Transverse colon (tissue), 4 donors: Measurements from ENCODE around the gene KRI1. TPM values are rescaled to one million over a fixed set of nuclear protein-coding genes. Genes with fewer than 3 reads are reported as not detected.

Experiments used
- DNase-seq: peaks from one replicate; pipeline ENCODE4 v3.0.0-alpha.2; 2019
- H3K27ac ChIP-seq, 4 donors: fragments of 200-600 bp; sonication (generic); 2 replicates each; pipeline ENCODE4 v1.5.1; 2016 to 2018; ENCODE audit warnings: inconsistent platforms in 4 of 4
- H3K27me3 ChIP-seq: fragments of 200-600 bp; sonication (generic); 2 replicates; pipeline ENCODE4 v1.5.1; 2017; ENCODE audit warnings: inconsistent platforms
- H3K36me3 ChIP-seq, 4 donors: fragments of 200-600 bp; sonication (generic); 2 replicates each; pipeline ENCODE4 v1.5.1; 2017 to 2019; ENCODE audit warnings: inconsistent platforms in 4 of 4
- H3K4me1 ChIP-seq, 4 donors: fragments of 200-600 bp; sonication (generic); 2 replicates each; pipeline ENCODE4 v1.5.1; 2017 to 2020; ENCODE audit warnings: inconsistent platforms in 4 of 4
- H3K4me3 ChIP-seq, 4 donors: fragments of 200-600 bp; sonication (generic); 1 replicate in 1 of 4; 2 replicates in 3 of 4; pipeline versions ENCODE4 v1.5.1 to v1.6.1; 2017 to 2019; ENCODE audit warnings: inconsistent platforms in 4 of 4
- H3K9me3 ChIP-seq, 2 donors: fragments of 200-600 bp; sonication (generic); 2 replicates each; pipeline ENCODE4 v1.5.1; 2017 to 2019; ENCODE audit warnings: inconsistent platforms in 2 of 2
- CTCF ChIP-seq, 5 experiments: fragments of 200-600 bp in 3 of 5; fragments of 450-650 bp in 2 of 5; sonication (generic) in 3 of 5; IDR thresholded peaks; 1 replicate in 2 of 5; 2 replicates in 3 of 5; pipeline ENCODE4 v1.5.1; 2016 to 2017; ENCODE audit warnings: antibody characterized with exemption in 5 of 5, inconsistent platforms in 3 of 5, mild to moderate bottlenecking in 2 of 5, moderate library complexity in 1 of 5
- EP300 ChIP-seq: sonication (generic); formaldehyde crosslinking; IDR thresholded peaks from one replicate; pipeline ENCODE4 v1.6.1; 2017; ENCODE audit warnings: antibody characterized with exemption, low read depth
- POLR2A ChIP-seq: fragments of 450-650 bp; IDR thresholded peaks from one replicate; pipeline ENCODE4 v1.6.1; 2016; ENCODE audit warnings: antibody characterized with exemption, mild to moderate bottlenecking, moderate library complexity
- POLR2AphosphoS5 ChIP-seq, 3 donors: sonication (generic); formaldehyde crosslinking; IDR thresholded peaks; one replicate each; pipeline ENCODE4 v1.6.1; 2016; ENCODE audit warnings: antibody characterized with exemption in 3 of 3
- WGBS, 2 donors: methylation state at CpG; one replicate each; pipeline ENCODE4 v1.1.5; 2018; ENCODE audit warnings: low coverage in 1 of 2; 5-methylcytosine and 5-hydroxymethylcytosine counted together
- in situ Hi-C, 4 donors: fragments of 200-750 bp; cut with MboI; loops; one replicate each; pipeline versions ENCODE4 v1.15.0 to v1.15.1; 2017; ENCODE audit warnings: low sequenced_read_pairs in 3 of 4, low pct_ligation_motif_present in 1 of 4, low pct_unique_long_range_greater_than_20kb in 1 of 4
- intact Hi-C: fragments of 100-400 bp; cut with DNase I; formaldehyde crosslinking; loops from one replicate; pipeline ENCODE4 v1.15.1; 2023; ENCODE audit warnings: low total_unique reads
- total RNA-seq, 4 donors: library from RNA; depleted of rRNA; stranded (reverse); fragments of >200 nt; gene quantifications; one replicate each; pipeline ENCODE4 v1.1.0, GENCODE V29; 2016

KRI1 gene
- total RNA-seq, 4 donors from 2014 or later, result 12.7 to 53.1 (median 27.9) TPM

- no peak for TF ChIP-seq CTCF (IDR thresholded peaks at IDR 0.05)
- TF ChIP-seq POLR2A, result no peak
- no peak for TF ChIP-seq POLR2AphosphoS5 (IDR thresholded peaks at IDR 0.05)
- TF ChIP-seq EP300, result no peak
- no peak for DNase-seq
- H3K4me1 ChIP-seq, result no peaks in the 10 kb centered on the region
- H3K27ac ChIP-seq, result no peak overlapping the region
- 90 to 92% methylated on average over 7 of the region's 7 CpGs for WGBS, 2 donors
- peaks cover 15% of the 10 kb centered on the region for H3K27me3 ChIP-seq
- H3K9me3 ChIP-seq, result no peaks in the 10 kb centered on the region
- no peak overlapping the region for H3K4me3 ChIP-seq
- in situ Hi-C loops, result no loop called here
- intact Hi-C loops, result no loop called here
- no peaks in the 10 kb centered on the region for H3K36me3 ChIP-seq
Measured at GRCh38 chr19:10525636-10526035, 40.2 kb downstream of the KRI1 start.

GRCh38 chr19:10523135-10523636, 42.6 kb downstream of the KRI1 start:
- in situ Hi-C loops, result no loop called here
- H3K9me3 ChIP-seq, result no peaks in the 10 kb centered on the region
- H3K36me3 ChIP-seq, result no peaks in the 10 kb centered on the region
- TF ChIP-seq CTCF (IDR thresholded peaks at IDR 0.05) (no peak), POLR2A (no peak), EP300 (no peak), POLR2AphosphoS5 (IDR thresholded peaks at IDR 0.05) (no peak)
- H3K4me3 ChIP-seq, result no peak overlapping the region
- WGBS, 2 donors, result 62 to 63% methylated on average over 2 to 3 of the region's 3 CpGs
- H3K27me3 ChIP-seq, result peaks cover 40% of the 10 kb centered on the region
- no peak for DNase-seq
- no peak overlapping the region for H3K27ac ChIP-seq
- peaks cover 0 to 9% (median 7%) of the 10 kb centered on the region in 4 donors for H3K4me1 ChIP-seq
- intact Hi-C loops, result no loop called here

GRCh38 chr19:10521461-10522171, 44.2 kb downstream of the KRI1 start:
- H3K9me3 ChIP-seq, result no peaks in the 10 kb centered on the region
- H3K36me3 ChIP-seq, result no peaks in the 10 kb centered on the region
- H3K27me3 ChIP-seq, result peaks cover 55% of the 10 kb centered on the region
- H3K4me1 ChIP-seq, result peaks cover 11 to 23% (median 18%) of the 10 kb centered on the region in 4 donors
- no peak for DNase-seq
- 72 to 82% methylated on average over 6 to 13 of the region's 13 CpGs for WGBS, 2 donors
- no peak overlapping the region for H3K27ac ChIP-seq
- no peak for TF ChIP-seq POLR2A
- TF ChIP-seq EP300, result no peak
- TF ChIP-seq CTCF (IDR thresholded peaks at IDR 0.05), result no peak
- TF ChIP-seq POLR2AphosphoS5 (IDR thresholded peaks at IDR 0.05), result no peak
- H3K4me3 ChIP-seq, result no peak overlapping the region
- in situ Hi-C loops (no loop called here), intact Hi-C loops (no loop called here)

GRCh38 chr19:10520652-10521318, 45.0 kb downstream of the KRI1 start:
- Histone ChIP-seq H3K27ac (no peak overlapping the region), H3K27me3 (peaks cover 64% of the 10 kb centered on the region), H3K4me1 (peaks cover 11 to 23% (median 18%) of the 10 kb centered on the region in 4 donors), H3K36me3 (no peaks in the 10 kb centered on the region), H3K9me3 (no peaks in the 10 kb centered on the region), H3K4me3 (no peak overlapping the region)
- WGBS, 2 donors, result 53 to 94% methylated on average over 6 to 13 of the region's 15 CpGs
- intact Hi-C loops (no loop called here), in situ Hi-C loops (no loop called here)
- DNase-seq, result no peak
- TF ChIP-seq EP300 (no peak), POLR2AphosphoS5 (IDR thresholded peaks at IDR 0.05) (no peak), CTCF (IDR thresholded peaks at IDR 0.05) (no peak), POLR2A (no peak)
